K562 (cell line): ENCODE measurements around the gene TRIM37. TPM values are rescaled to one million over a fixed set of nuclear protein-coding genes. Genes with fewer than 3 reads are reported as not detected.

ENCODE experiments used
- CBX5 ChIP-seq: IDR thresholded peaks from 2 replicates; pipeline ENCODE4 v1.6.1; 2014; ENCODE audit warnings: low read depth, borderline replicate concordance
- CREM ChIP-seq: IDR thresholded peaks from 2 replicates; pipeline ENCODE4 v1.6.1; 2014; ENCODE audit warnings: antibody characterized with exemption, low read depth
- CTBP1 ChIP-seq: fragments of 450-650 bp; IDR thresholded peaks from 2 replicates; pipeline ENCODE4 v1.6.1; 2016; ENCODE audit warnings: borderline replicate concordance
- ELF1 ChIP-seq: fragments of 200-800 bp; sonication (Bioruptor generic); IDR thresholded peaks from 2 replicates; pipeline ENCODE4 v1.6.1; 2016; ENCODE audit warnings: missing genetic modification characterization, missing compliant biosample characterization
- KLF6 ChIP-seq: fragments of 250-450 bp; sonication (Bioruptor Pico); IDR thresholded peaks from 2 replicates; pipeline ENCODE4 v1.4.0; 2020; ENCODE audit warnings: mild to moderate bottlenecking, moderate library complexity, borderline replicate concordance
- MECOM ChIP-seq: fragments of 250-450 bp; sonication (Bioruptor Pico); IDR thresholded peaks from 2 replicates; pipeline ENCODE4 v1.8.0; 2022; ENCODE audit warnings: inconsistent platforms
- NFRKB ChIP-seq: fragments of 450-650 bp; IDR thresholded peaks from 2 replicates; pipeline ENCODE4 v1.6.1; 2016; ENCODE audit warnings: low read depth
- NR2C1 ChIP-seq, 2 experiments: fragments of 450-650 bp; IDR thresholded peaks; 2 replicates each; pipeline ENCODE4 v1.6.1; 2017; ENCODE audit warnings: mild to moderate bottlenecking in 2 of 2, antibody characterized with exemption in 1 of 2, inconsistent platforms in 1 of 2, missing compliant biosample characterization in 1 of 2, missing genetic modification characterization in 1 of 2
- SMARCA4 ChIP-seq: fragments of 450-650 bp; IDR thresholded peaks from 2 replicates; pipeline ENCODE4 v1.6.1; 2016
- ZNF253 ChIP-seq: fragments of 250-450 bp; sonication (Bioruptor Pico); conservative IDR thresholded peaks from 2 replicates; pipeline ENCODE4 v1.6.1; 2021; ENCODE audit warnings: mild to moderate bottlenecking
- ZSCAN32 ChIP-seq: fragments of 450-650 bp; formaldehyde crosslinking; IDR thresholded peaks from 2 replicates; pipeline ENCODE4 v1.4.0; 2020; ENCODE audit warnings: mild to moderate bottlenecking, moderate library complexity
- polyA plus RNA-seq, 8 experiments: library from polyadenylated mRNA; depleted of rRNA in 4 of 8; stranded (reverse) in 5 of 8; unstranded in 3 of 8; fragments of >200 nt; fragmentation: Nextera tagmentation in 2 of 8; fragmentation: Illumina TruSeq in 1 of 8; extraction: Ambion mirVana in 2 of 8; extraction: Trizol in 1 of 8; gene quantifications; 2 replicates each; pipeline versions ENCODE4 v1.2.1 to v1.2.3, GENCODE V29; 2011 to 2014; ENCODE audit warnings: inconsistent platforms in 1 of 8, missing spikeins in 1 of 8
- total RNA-seq, 7 experiments: library from RNA; depleted of rRNA in 6 of 7; stranded (reverse); fragments of >200 nt in 6 of 7; fragmentation: Illumina TruSeq in 2 of 7; extraction: Trizol in 2 of 7; gene quantifications; 2 replicates each; pipeline versions ENCODE4 v1.2.1 to v1.2.3, GENCODE V29; 2011 to 2021; ENCODE audit warnings: low replicate concordance in 1 of 7
- TF ChIP-seq, protein P1 (sequence below), 2 experiments: fragments of 450-650 bp in 1 of 2; sonication (generic) in 1 of 2; formaldehyde crosslinking in 1 of 2; IDR thresholded peaks; 2 replicates each; pipeline versions ENCODE4 v1.7.1 to v1.9.0; 2016 to 2022; ENCODE audit warnings: inconsistent platforms in 1 of 2, mild to moderate bottlenecking in 1 of 2, missing genetic modification reagents in 1 of 2

TRIM37 gene
- total and polyA plus RNA-seq, 9 of the 15 experiments (the other 6 are each of a cell fraction or from before 2014, with no cell fraction given), result 4.5 to 31.4 (median 23.8) TPM

DNA sequence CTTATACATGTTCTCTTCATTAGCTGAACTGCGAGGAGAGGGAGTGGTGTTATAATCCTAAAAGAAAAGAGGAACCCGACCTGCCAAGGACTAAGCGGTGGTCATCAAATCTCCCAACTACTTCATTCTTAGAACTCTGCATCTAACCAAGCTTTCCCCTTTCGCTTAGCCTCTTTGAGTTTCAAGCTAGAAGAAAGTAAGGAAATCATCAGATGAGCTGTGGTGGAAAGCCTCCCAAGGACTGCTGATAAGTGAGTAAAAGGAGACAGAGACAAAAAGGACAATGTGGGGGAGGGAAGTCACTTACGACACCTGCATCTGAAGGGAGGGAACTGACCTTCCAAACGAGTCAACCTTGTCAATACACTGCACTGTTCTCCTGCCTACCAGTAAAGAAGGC, 121.3 kb downstream of the TRIM37 start (continued):
- TF ChIP-seq CREM (0 out of 2 replicates have a peak, but pooled peaks have one; percentile 28), KLF6 (CRISPR knock-in tag) (no peak), NR2C1 (IDR thresholded peaks at IDR 0.05) (no peak), NR2C1 (tag; IDR thresholded peaks at IDR 0.05) (no peak), NFRKB (no peak), SMARCA4 (peak; percentile 45; the same call in 1 of the 2 replicates), ZSCAN32 (CRISPR knock-in tag) (no peak), ELF1 (tag) (no peak), CBX5 (no peak), ZNF253 (CRISPR knock-in tag) (no peak), CTBP1 (peak; percentile 66; the same call in 1 of the 2 replicates), MECOM (CRISPR knock-in tag) (no peak)
- TF ChIP-seq, protein P1, sequence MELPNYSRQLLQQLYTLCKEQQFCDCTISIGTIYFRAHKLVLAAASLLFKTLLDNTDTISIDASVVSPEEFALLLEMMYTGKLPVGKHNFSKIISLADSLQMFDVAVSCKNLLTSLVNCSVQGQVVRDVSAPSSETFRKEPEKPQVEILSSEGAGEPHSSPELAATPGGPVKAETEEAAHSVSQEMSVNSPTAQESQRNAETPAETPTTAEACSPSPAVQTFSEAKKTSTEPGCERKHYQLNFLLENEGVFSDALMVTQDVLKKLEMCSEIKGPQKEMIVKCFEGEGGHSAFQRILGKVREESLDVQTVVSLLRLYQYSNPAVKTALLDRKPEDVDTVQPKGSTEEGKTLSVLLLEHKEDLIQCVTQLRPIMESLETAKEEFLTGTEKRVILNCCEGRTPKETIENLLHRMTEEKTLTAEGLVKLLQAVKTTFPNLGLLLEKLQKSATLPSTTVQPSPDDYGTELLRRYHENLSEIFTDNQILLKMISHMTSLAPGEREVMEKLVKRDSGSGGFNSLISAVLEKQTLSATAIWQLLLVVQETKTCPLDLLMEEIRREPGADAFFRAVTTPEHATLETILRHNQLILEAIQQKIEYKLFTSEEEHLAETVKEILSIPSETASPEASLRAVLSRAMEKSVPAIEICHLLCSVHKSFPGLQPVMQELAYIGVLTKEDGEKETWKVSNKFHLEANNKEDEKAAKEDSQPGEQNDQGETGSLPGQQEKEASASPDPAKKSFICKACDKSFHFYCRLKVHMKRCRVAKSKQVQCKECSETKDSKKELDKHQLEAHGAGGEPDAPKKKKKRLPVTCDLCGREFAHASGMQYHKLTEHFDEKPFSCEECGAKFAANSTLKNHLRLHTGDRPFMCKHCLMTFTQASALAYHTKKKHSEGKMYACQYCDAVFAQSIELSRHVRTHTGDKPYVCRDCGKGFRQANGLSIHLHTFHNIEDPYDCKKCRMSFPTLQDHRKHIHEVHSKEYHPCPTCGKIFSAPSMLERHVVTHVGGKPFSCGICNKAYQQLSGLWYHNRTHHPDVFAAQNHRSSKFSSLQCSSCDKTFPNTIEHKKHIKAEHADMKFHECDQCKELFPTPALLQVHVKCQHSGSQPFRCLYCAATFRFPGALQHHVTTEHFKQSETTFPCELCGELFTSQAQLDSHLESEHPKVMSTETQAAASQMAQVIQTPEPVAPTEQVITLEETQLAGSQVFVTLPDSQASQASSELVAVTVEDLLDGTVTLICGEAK (IDR thresholded peaks at IDR 0.05), result no peak
- TF ChIP-seq, protein P1 (CRISPR knock-in tag; IDR thresholded peaks at IDR 0.05), result no peak
